GM12878 (cell line): ENCODE results near the gene DEPDC1B. TPM values are rescaled to one million over a fixed set of nuclear protein-coding genes. Genes with fewer than 3 reads are reported as not detected.

Experiments
- ATAC-seq: fragments of 200-7000 bp; cut with Tn5 transposase; 3 replicates; pipeline ENCODE4 v1.9.1; 2020; ENCODE audit warnings: mild to moderate bottlenecking, moderate library complexity
- BruUV-seq: library from RNA; stranded (reverse); fragments of 400-500 nt; replicated peaks from 2 replicates; lab custom pipeline; 2021; lab: Mats Ljungman, UMichigan
- CTCF ChIA-PET: fragments of 300-600 bp; sonication (Branson Sonifier 250); formaldehyde crosslinking; extraction: SDS; loops from one replicate; lab custom pipeline; 2021; ENCODE audit warnings: inconsistent platforms; lab: Yijun Ruan, JAX
- POLR2A ChIA-PET: fragments of 350-600 bp; formaldehyde crosslinking; extraction: SDS; loops from one replicate; lab custom pipeline; 2021; ENCODE audit warnings: inconsistent platforms; lab: Charles Lee
- RAD21 ChIA-PET: fragments of 300-600 bp; sonication (Branson Sonifier 250); formaldehyde crosslinking; loops from one replicate; lab custom pipeline; 2023; ENCODE audit warnings: antibody characterized with exemption; ENCODE audit not compliant: unreplicated experiment; lab: Charles Lee
- SMC1A ChIA-PET: fragments of 300-600 bp; sonication (Branson Sonifier 250); formaldehyde crosslinking; loops from one replicate; lab custom pipeline; 2023; ENCODE audit not compliant: unreplicated experiment, uncharacterized antibody; lab: Charles Lee
- DNase-seq: peaks from one replicate; pipeline ENCODE4 v3.0.0-alpha.2; 2011; ENCODE audit warnings: low read depth, low spot score
- FAIRE-seq: peaks from 3 replicates; lab custom pipeline; 2011; peaks lifted over from hg19 to GRCh38; lab: Jason Lieb, UNC
- H2AFZ ChIP-seq: 2 replicates; pipeline ENCODE4 v1.6.0; 2011; ENCODE audit warnings: low read depth, low read length, control low read depth; ENCODE audit not compliant: control insufficient read depth
- H3K27ac ChIP-seq: 2 replicates; pipeline ENCODE4 v1.5.1; 2011; ENCODE audit warnings: control low read depth; ENCODE audit not compliant: control insufficient read depth, insufficient read depth
- H3K27me3 ChIP-seq, 2 experiments: replicated peaks in 1 of 2; 2 replicates each; pipeline versions ENCODE4 v1.6.0 to v1.6.1; 2011; ENCODE audit warnings: low read length in 1 of 2; ENCODE audit not compliant: control insufficient read depth in 2 of 2, insufficient read depth in 2 of 2
- H3K36me3 ChIP-seq, 2 experiments: 2 replicates each; pipeline ENCODE4 v1.5.1; 2011; ENCODE audit warnings: low read length in 1 of 2; ENCODE audit not compliant: control insufficient read depth in 2 of 2, insufficient read depth in 2 of 2
- H3K4me1 ChIP-seq: 2 replicates; pipeline ENCODE4 v1.6.1; 2011; ENCODE audit warnings: mild to moderate bottlenecking, low read length, moderate library complexity, mixed read lengths; ENCODE audit not compliant: control insufficient read depth, insufficient read depth
- H3K4me2 ChIP-seq: 2 replicates; pipeline ENCODE4 v1.6.0; 2011; ENCODE audit warnings: control low read depth; ENCODE audit not compliant: control insufficient read depth, insufficient read depth
- H3K4me3 ChIP-seq: fragments of 200-600 bp; sonication (generic); 2 replicates; pipeline ENCODE4 v1.5.1; 2016
- H3K79me2 ChIP-seq: 2 replicates; pipeline ENCODE4 v1.6.0; 2011; ENCODE audit warnings: low read length; ENCODE audit not compliant: control insufficient read depth, insufficient read depth
- H3K9ac ChIP-seq: 2 replicates; pipeline ENCODE4 v1.8.0; 2011; ENCODE audit warnings: low read length, control low read depth, mixed read lengths; ENCODE audit not compliant: control insufficient read depth, insufficient read depth
- H3K9me3 ChIP-seq: replicated peaks from 3 replicates; pipeline ENCODE4 v1.5.1; 2011; ENCODE audit warnings: mild to moderate bottlenecking, low read length; ENCODE audit not compliant: control insufficient read depth, insufficient read depth
- H4K20me1 ChIP-seq: 2 replicates; pipeline ENCODE4 v1.6.0; 2011; ENCODE audit not compliant: control insufficient read depth, insufficient read depth
- CEBPB ChIP-seq, 2 experiments: fragments of 150-350 bp in 1 of 2; IDR thresholded peaks; 2 replicates each; pipeline ENCODE4 v1.6.1; 2012 to 2014; ENCODE audit warnings: low read depth in 2 of 2, low read length in 2 of 2, borderline replicate concordance in 1 of 2, inconsistent platforms in 1 of 2
- CHD1 ChIP-seq: IDR thresholded peaks from 2 replicates; pipeline ENCODE4 v1.6.1; 2012; ENCODE audit warnings: low read depth, low read length, improper control_type of control experiment
- CREM ChIP-seq: IDR thresholded peaks from 2 replicates; pipeline ENCODE4 v1.6.1; 2014; ENCODE audit warnings: antibody characterized with exemption, low read depth
- KAT2A ChIP-seq: conservative IDR thresholded peaks from 2 replicates; pipeline ENCODE4 v1.6.1; 2011; ENCODE audit warnings: low read depth, low read length; ENCODE audit not compliant: control insufficient read depth
- NR2F1 ChIP-seq: fragments of 450-650 bp; conservative IDR thresholded peaks from 2 replicates; pipeline ENCODE4 v1.6.1; 2017; ENCODE audit warnings: mild to moderate bottlenecking
- RBBP5 ChIP-seq: fragments of 200-600 bp; sonication (generic); conservative IDR thresholded peaks from 2 replicates; pipeline ENCODE4 v1.6.1; 2016
- SMAD1 ChIP-seq: fragments of 450-650 bp; IDR thresholded peaks from 2 replicates; pipeline ENCODE4 v1.6.1; 2018; ENCODE audit warnings: mild to moderate bottlenecking, low read depth; ENCODE audit not compliant: partially characterized antibody
- USF2 ChIP-seq: IDR thresholded peaks from 2 replicates; pipeline ENCODE4 v1.6.1; 2011; ENCODE audit warnings: low read depth, low read length, improper control_type of control experiment, borderline replicate concordance
- ZSCAN29 ChIP-seq: fragments of 450-650 bp; IDR thresholded peaks from 2 replicates; pipeline ENCODE4 v1.6.1; 2017; ENCODE audit warnings: mild to moderate bottlenecking, moderate library complexity
- WGBS: methylation state at CpG from one replicate; pipeline ENCODE4 v1.1.6; 2016; ENCODE audit warnings: low lambda C conversion rate; ENCODE audit not compliant: insufficient replicate concordance, insufficient coverage; ENCODE audit errors: missing lambda C conversion rate; 5-methylcytosine and 5-hydroxymethylcytosine counted together
- in situ Hi-C: fragments of 300-500 bp; cut with MboI; formaldehyde crosslinking; loops from 9 replicates; pipeline ENCODE4 v1.14.3; 2018; ENCODE audit warnings: mixed read lengths
- intact Hi-C: fragments of 100-400 bp; cut with micrococcal nuclease; formaldehyde crosslinking; loops from one replicate; pipeline ENCODE4 v1.14.2; 2022; ENCODE audit not compliant: unreplicated experiment
- polyA plus RNA-seq, 11 experiments: library from polyadenylated mRNA; depleted of rRNA in 4 of 11; unstranded in 6 of 11; stranded (reverse) in 5 of 11; fragments of >200 nt; fragmentation: Nextera tagmentation in 4 of 11; fragmentation: Illumina TruSeq in 1 of 11; extraction: Ambion mirVana in 4 of 11; extraction: Trizol in 1 of 11; gene quantifications; 1 replicate in 1 of 11; 2 replicates in 10 of 11; pipeline versions ENCODE4 v1.2.1 to v1.2.3, GENCODE V29; 2011 to 2016; ENCODE audit warnings: inconsistent platforms in 2 of 11, missing spikeins in 2 of 11, low read depth in 1 of 11
- total RNA-seq, 4 experiments: library from RNA; depleted of rRNA in 3 of 4; stranded (reverse); fragments of >200 nt in 3 of 4; fragmentation: Illumina TruSeq in 1 of 4; extraction: Trizol in 1 of 4; gene quantifications; 2 replicates each; pipeline versions ENCODE4 v1.2.1 to v1.2.3, GENCODE V29; 2013 to 2021
- TF ChIP-seq, protein P1 (sequence below): fragments of 450-650 bp; IDR thresholded peaks from 2 replicates; pipeline ENCODE4 v1.6.1; 2017; ENCODE audit warnings: mild to moderate bottlenecking, moderate library complexity

Gene DEPDC1B
- total and polyA plus RNA-seq, 10 of the 15 experiments (the other 5 are each of a cell fraction or from before 2014, with no cell fraction given) = 29.7 to 56.5 (median 35.5) TPM

GRCh38 chr5:60597572-60598320 lies 102.2 kb downstream of the DEPDC1B start (continued):
- TF ChIP-seq, protein P1, sequence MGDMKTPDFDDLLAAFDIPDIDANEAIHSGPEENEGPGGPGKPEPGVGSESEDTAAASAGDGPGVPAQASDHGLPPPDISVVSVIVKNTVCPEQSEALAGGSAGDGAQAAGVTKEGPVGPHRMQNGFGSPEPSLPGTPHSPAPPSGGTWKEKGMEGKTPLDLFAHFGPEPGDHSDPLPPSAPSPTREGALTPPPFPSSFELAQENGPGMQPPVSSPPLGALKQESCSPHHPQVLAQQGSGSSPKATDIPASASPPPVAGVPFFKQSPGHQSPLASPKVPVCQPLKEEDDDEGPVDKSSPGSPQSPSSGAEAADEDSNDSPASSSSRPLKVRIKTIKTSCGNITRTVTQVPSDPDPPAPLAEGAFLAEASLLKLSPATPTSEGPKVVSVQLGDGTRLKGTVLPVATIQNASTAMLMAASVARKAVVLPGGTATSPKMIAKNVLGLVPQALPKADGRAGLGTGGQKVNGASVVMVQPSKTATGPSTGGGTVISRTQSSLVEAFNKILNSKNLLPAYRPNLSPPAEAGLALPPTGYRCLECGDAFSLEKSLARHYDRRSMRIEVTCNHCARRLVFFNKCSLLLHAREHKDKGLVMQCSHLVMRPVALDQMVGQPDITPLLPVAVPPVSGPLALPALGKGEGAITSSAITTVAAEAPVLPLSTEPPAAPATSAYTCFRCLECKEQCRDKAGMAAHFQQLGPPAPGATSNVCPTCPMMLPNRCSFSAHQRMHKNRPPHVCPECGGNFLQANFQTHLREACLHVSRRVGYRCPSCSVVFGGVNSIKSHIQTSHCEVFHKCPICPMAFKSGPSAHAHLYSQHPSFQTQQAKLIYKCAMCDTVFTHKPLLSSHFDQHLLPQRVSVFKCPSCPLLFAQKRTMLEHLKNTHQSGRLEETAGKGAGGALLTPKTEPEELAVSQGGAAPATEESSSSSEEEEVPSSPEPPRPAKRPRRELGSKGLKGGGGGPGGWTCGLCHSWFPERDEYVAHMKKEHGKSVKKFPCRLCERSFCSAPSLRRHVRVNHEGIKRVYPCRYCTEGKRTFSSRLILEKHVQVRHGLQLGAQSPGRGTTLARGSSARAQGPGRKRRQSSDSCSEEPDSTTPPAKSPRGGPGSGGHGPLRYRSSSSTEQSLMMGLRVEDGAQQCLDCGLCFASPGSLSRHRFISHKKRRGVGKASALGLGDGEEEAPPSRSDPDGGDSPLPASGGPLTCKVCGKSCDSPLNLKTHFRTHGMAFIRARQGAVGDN = no peak
- TF ChIP-seq CREM (peak; percentile 47), SMAD1 (no peak), NR2F1 (no peak)

DNA sequence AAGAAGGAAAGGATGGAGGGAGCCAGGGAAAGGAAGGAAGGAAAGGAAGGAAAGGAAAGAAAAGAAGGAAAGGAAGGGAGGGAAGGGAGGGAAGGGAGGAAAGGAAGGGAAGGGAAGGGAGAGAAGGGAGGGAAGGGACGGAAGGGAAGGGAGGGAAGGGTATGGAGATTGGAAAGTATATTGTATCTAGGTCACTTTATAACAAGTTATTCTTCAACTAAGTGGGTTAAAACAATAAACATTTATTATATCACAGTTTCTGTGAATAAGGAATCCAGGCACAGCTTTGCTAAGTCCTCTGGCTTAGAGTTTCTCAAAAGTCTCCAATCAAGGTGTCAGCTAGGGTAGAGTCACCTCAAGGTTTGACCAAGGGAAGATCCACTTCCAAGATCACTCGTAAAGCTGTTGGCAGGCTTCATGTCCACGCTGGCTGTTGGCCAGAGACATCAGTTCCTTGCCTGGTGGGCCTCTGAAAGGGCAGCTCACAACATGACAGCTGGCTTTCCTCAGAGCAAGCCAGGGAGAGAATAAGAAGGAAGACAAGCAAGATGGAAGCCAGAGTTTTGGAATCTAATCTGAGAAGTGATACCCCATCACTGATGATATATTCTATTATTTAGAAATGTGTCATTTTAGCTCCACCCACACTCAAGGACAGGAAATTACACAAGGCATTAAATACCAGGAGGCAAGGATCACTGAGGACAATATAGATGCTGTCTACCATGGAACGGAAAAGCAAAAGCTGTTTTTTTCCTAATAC lies 105.1 kb downstream of the DEPDC1B start:
- WGBS = 86% methylated on average over 4 of the region's 4 CpGs
- ChIA-PET POLR2A (no interaction called here), CTCF (interaction anchor here (0.8 to 1.3 kb wide), 2 partner anchors 12 to 18 kb away, joined by 3 read pairs; no protein-coding TSS in a partner anchor), RAD21 (no interaction called here), SMC1A (interaction anchor here (1.1 kb wide), 1 partner anchor 73 kb away, joined by 3 read pairs; no protein-coding TSS in a partner anchor)
- DNase-seq (no peak), ATAC-seq (no peak), FAIRE-seq (no peak)
- intact Hi-C loops = loop anchor here (5.0 kb wide), 1 partner anchor 783 kb away; no protein-coding TSS in a partner anchor
- in situ Hi-C loops = no loop called here
- H3K4me3 ChIP-seq = no peak overlapping the region
- no peak overlapping the region for H3K9ac ChIP-seq
- no peaks in the 10 kb centered on the region for H3K79me2 ChIP-seq
- no peak overlapping the region for H3K27ac ChIP-seq
- no peak overlapping the region for H2AFZ ChIP-seq
- H3K4me2 ChIP-seq = no peak overlapping the region
- BruUV-seq = no TSS peak
- H3K9me3 ChIP-seq = no peaks in the 10 kb centered on the region
- H3K4me1 ChIP-seq = peaks cover 26% of the 10 kb centered on the region; the same call in 1 of the 2 replicates
- no peaks in the 10 kb centered on the region for H3K27me3 ChIP-seq
- H4K20me1 ChIP-seq = no peaks in the 10 kb centered on the region
- no peaks in the 10 kb centered on the region for H3K36me3 ChIP-seq
- TF ChIP-seq RBBP5 (no peak), ZSCAN29 (no peak), USF2 (no peak), KAT2A (no peak), CHD1 (no peak), CEBPB (IDR thresholded peaks at IDR 0.05; ENCODE audit: borderline replicate concordance in 1 of 2, low read depth in 2 of 2, low read length in 2 of 2) (no peak)
- TF ChIP-seq, protein P1 = no peak
